ENCODE measurements around the gene LRP6. TPM values are rescaled to one million over a fixed set of nuclear protein-coding genes. Genes with fewer than 3 reads are reported as not detected.

LRP6 gene
- total and polyA plus RNA-seq, 10 of the 15 experiments (the other 5 are each of a cell fraction or from before 2014, with no cell fraction given) = 1.5 to 14.9 (median 6.1) TPM

DNA sequence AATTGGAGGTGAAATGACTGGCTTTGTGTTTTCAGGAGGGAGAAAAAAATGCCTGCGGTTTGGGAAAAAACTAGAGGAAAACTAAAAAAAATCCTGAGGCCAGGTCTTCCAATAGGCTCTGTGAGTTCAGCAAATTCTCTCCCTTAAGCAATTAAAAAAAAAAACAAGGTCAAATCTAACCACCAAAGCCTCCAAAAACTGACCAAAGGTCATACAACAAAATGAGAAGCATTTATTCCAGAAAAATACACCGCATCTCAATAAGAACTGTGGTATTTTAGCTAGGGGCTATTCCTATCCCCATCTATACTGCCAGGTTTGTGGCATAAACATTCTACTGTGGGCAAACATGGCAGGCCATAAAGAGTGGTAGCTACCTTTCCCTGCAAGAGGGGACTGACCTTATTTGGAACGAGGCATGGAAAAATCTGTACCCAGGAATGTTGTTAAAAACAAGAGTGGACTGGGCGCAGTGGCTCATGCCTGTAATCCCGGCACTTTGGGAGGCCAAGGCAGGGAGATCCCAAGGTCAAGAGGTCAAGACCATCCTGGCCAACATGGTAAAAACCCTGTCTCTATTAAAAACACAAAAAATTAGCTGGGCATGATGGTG is 60.0 kb downstream of the LRP6 start:
- BruUV-seq (replicated peaks) = no TSS peak
- ChIA-PET SMC1A (ENCODE audit: uncharacterized antibody, unreplicated experiment) (no interaction called here), RAD21 (ENCODE audit: unreplicated experiment) (no interaction called here), POLR2A (interaction anchor here (0.5 kb wide), 1 partner anchor 21 kb away, joined by 3 read pairs; no protein-coding TSS in a partner anchor), CTCF (no interaction called here)
- no peaks in the 10 kb centered on the region for H3K79me2 ChIP-seq (ENCODE audit: control insufficient read depth, insufficient read depth, low read length)
- H3K4me3 ChIP-seq = no peak overlapping the region
- peaks cover 6% of the 10 kb centered on the region for H3K4me1 ChIP-seq (ENCODE audit: control insufficient read depth, insufficient read depth, low read length)
- TF ChIP-seq CBX5 (IDR thresholded peaks at IDR 0.05; ENCODE audit: low read depth) = no peak
- TF ChIP-seq HCFC1 (IDR thresholded peaks at IDR 0.05; ENCODE audit: low read length) = no peak
- no peak for TF ChIP-seq RBBP5 (conservative IDR thresholded peaks at IDR 0.05)
- TF ChIP-seq YBX1 (IDR thresholded peaks at IDR 0.05) = no peak
- no peak for TF ChIP-seq RAD21 (IDR thresholded peaks at IDR 0.05; ENCODE audit: insufficient read depth, low read depth, low read length)
- no peak for TF ChIP-seq EED (IDR thresholded peaks at IDR 0.05; ENCODE audit: low read depth)
- TF ChIP-seq ZNF217 (IDR thresholded peaks at IDR 0.05) = no peak
- TF ChIP-seq SRF (IDR thresholded peaks at IDR 0.05; ENCODE audit: low read depth in 2 of 2, low read length in 2 of 2) = no peak
- TF ChIP-seq ZNF207 (IDR thresholded peaks at IDR 0.05; ENCODE audit: borderline replicate concordance) = no peak
- TF ChIP-seq ETV6 (conservative IDR thresholded peaks at IDR 0.05 in 1 of 2, IDR thresholded peaks at IDR 0.05 in 1 of 2; ENCODE audit: borderline replicate concordance in 1 of 2, low read depth in 1 of 2) = no peak
- no peak for TF ChIP-seq MTA2 (IDR thresholded peaks at IDR 0.05; ENCODE audit: low read depth)
- TF ChIP-seq MXI1 (IDR thresholded peaks at IDR 0.05; ENCODE audit: low read depth, low read length) = no peak
- no peak for TF ChIP-seq ATF7 (IDR thresholded peaks at IDR 0.05; ENCODE audit: low read depth)
- no peak for TF ChIP-seq SUZ12 (IDR thresholded peaks at IDR 0.05; ENCODE audit: unreplicated experiment)
- TF ChIP-seq LARP7 (IDR thresholded peaks at IDR 0.05) = no peak
- TF ChIP-seq, protein P1, sequence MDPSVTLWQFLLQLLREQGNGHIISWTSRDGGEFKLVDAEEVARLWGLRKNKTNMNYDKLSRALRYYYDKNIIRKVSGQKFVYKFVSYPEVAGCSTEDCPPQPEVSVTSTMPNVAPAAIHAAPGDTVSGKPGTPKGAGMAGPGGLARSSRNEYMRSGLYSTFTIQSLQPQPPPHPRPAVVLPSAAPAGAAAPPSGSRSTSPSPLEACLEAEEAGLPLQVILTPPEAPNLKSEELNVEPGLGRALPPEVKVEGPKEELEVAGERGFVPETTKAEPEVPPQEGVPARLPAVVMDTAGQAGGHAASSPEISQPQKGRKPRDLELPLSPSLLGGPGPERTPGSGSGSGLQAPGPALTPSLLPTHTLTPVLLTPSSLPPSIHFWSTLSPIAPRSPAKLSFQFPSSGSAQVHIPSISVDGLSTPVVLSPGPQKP (IDR thresholded peaks at IDR 0.05; ENCODE audit: low read depth, low read length) = no peak
- 57% methylated on average over 5 of the region's 5 CpGs for WGBS (ENCODE audit: insufficient coverage, insufficient replicate concordance, low lambda C conversion rate, missing lambda C conversion rate)
- no peak overlapping the region for H3K9ac ChIP-seq (ENCODE audit: control insufficient read depth, insufficient read depth, low read length)
- in situ Hi-C loops (cut with MboI) = no loop called here
- no peaks in the 10 kb centered on the region for H3K9me3 ChIP-seq (replicated peaks; ENCODE audit: control insufficient read depth, insufficient read depth, low read length)
- H3K27me3 ChIP-seq (replicated peaks in 1 of 2; ENCODE audit: control insufficient read depth in 2 of 2, insufficient read depth in 2 of 2, low read length in 1 of 2) = no peaks in the 10 kb centered on the region
- no peak for DNase-seq (ENCODE audit: low read depth, low spot score)
- H3K27ac ChIP-seq (ENCODE audit: control insufficient read depth, insufficient read depth) = no peak overlapping the region
- intact Hi-C loops (cut with micrococcal nuclease; ENCODE audit: unreplicated experiment) = no loop called here
- no peak overlapping the region for H3K4me2 ChIP-seq (ENCODE audit: control insufficient read depth, insufficient read depth)
- H4K20me1 ChIP-seq (ENCODE audit: control insufficient read depth, insufficient read depth) = no peaks in the 10 kb centered on the region
- no peak for ATAC-seq
- H2AFZ ChIP-seq (ENCODE audit: control insufficient read depth, low read depth, low read length) = no peak overlapping the region
- H3K36me3 ChIP-seq (ENCODE audit: control insufficient read depth in 2 of 2, insufficient read depth in 2 of 2, low read length in 1 of 2) = no peaks in the 10 kb centered on the region
- no peak for FAIRE-seq

Measured in GM12878 (cell line).